HG03108 (cell line): ENCODE results near the gene FGR.
"Not testable (repeated sequence)": the region's sequence is repeated elsewhere in the genome, so short reads cannot be mapped to it uniquely, and the experiment has no call there.

Source experiments
- ATAC-seq: cut with Tn5 transposase; IDR thresholded peaks from one replicate; pipeline ENCODE4 v1.9.1; 2021; ENCODE audit warnings: moderate library complexity; ENCODE audit not compliant: unreplicated experiment

FGR gene

GRCh38 chr1:27660300-27660835 lies 25.4 kb upstream of the FGR start:
- no peak for ATAC-seq

DNA sequence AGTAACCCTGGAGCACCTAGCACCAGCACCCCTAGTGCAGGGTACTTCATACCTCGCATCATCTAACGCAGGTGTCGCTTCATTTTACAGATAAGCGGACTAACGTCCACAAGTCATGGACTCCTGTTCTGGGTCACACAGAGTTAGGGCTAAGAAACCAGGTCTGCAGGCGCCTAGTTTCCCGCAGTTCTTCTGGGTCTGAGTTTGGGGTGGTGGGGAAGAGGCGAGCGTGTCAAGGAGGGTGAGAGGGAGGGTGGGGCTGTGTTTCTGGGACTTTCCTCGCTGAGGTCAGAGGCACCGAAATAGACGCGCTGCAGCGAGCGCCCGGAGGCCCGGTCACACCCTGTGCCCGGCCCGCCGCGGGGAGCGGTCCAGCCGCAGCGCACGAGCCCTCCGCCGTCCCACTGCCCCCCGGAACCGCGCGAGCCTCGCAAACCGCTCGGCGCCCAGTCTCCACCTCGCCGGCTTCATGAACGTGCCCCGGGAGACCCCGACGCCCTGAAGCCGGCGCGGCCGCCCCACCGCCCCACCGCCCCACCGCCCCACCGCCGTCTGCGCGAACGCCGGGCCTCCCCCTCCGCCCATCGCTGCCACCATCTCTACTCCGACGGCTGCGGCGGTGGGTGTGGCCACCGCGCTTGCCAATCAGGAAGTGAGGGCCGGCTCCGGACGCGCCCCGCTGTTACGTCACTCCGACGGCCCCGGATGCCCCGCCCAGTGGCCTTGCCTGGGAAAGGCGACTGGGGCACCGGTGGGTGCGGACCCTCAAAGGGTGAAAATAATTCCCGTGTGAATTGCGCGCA lies 24.7 kb upstream of the FGR start:
- peak; percentile 49 for ATAC-seq

- peak; percentile 11 for ATAC-seq
Measured at GRCh38 chr1:27658951-27659496, 24.0 kb upstream of the FGR start.

- ATAC-seq, result no peak
Measured at GRCh38 chr1:27656157-27656893, 21.3 kb upstream of the FGR start.

DNA sequence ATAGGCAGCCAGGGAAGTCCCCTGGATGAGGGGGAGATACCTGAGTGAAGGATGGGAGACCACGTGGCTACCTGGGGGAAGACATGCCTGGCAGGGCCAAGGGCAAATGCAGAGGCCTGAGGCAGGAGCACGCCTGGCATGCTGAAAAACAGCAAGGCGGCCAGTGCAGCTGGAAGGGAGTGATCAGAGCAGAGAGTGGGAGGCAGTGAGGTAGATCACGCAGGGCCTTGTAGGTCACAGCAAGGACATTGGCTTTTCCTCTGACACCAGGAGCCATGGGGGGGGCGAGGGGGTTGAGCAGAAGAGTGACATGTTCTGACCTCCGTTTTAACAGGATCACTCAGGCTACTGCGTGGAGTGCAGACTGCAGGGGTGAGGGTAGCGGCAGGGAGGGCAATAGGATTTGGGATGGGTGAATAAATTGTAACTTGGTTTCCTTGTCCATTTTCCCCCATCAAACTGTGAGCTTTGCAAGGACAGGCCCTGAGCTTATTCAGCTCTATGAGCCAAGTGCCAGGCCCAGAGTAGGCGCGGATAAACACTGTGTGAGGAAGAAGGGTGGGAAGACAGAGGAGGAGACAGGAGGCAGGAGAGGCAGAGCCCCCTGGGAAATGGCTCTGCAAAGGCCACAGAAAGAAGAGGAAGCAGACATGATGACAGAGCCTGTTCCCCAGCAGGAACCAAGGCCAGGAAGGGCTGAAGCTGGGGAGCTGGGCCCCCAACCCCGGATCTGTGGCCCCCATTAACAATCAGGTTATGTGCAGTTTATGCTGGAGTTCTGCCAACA lies 20.4 kb upstream of the FGR start:
- no peak for ATAC-seq

DNA sequence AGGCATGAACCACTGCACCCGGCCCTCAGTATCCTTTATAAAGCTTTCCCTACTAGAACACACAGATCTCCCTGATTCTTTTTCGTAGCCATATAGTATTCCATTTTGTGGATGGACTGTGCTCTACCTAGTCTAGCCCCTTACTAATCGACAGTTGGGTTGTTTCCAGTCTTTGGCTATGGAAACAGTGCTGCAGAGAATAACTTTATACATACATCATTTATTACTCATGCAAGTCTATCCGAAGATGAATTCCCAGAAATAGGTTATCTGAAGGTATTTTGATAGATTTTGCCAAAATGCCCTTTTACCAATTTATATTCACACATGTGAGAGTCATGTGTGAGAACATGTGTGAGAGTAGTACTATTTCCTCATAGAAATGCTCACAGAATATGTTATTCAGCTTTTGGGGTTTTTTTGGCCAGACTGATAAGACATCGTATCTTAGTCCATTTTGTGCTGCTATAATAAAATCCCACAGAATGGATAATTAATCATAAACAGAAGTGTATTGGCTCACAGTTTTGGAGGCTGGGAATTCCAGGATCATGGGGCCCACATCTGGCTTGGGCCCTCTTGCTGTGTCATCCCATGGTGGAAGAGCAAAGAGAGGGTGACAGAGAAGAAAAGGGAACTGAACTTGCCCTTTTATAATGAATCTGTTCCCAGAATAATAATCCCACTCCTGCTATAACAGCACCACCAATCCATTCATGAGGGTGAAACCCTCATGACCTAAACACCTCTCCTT lies 17.3 kb upstream of the FGR start:
- ATAC-seq, result no peak

GRCh38 chr1:27650539-27651175 lies 15.7 kb upstream of the FGR start:
- ATAC-seq, result no peak

DNA sequence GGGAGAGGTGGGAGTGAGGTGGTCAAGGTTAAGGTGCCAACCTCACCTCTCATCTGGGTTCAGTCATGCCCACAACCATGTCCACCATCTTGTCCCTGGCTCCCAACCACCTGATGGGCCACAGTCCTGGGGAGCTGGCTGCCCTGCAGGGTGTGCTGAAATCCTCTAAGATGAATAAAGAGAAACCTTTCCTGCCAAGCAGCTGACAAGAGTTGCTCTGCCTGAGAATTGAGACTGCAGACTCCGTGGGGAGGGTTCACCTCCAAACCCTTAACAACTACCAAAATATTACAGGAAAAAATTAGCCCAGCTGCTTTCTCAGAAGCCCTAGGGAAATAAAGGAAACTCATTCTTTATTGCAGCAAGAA lies 15.2 kb upstream of the FGR start:
- no peak for ATAC-seq

DNA sequence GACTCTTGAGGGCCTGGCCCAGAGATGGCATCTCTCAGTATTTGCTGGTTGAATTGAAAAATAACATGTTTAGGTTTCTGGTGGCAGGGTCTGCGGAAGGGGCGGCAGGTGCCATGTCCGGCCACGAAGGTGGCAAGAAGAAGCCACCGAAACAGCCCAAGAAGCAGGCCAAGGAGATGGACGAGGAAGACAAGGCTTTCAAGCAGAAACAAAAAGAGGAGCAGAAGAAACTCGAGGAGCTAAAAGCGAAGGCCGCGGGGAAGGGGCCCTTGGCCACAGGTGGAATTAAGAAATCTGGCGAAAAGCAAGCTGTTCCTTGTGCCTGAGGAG lies 14.3 kb upstream of the FGR start:
- ATAC-seq, result no peak

GRCh38 chr1:27648602-27649305 lies 13.8 kb upstream of the FGR start:
- ATAC-seq, result no peak

- ATAC-seq, result no peak
Measured at GRCh38 chr1:27647328-27647727, 12.3 kb upstream of the FGR start.

GRCh38 chr1:27646676-27647075 lies 11.7 kb upstream of the FGR start:
- no peak for ATAC-seq

- ATAC-seq, result no peak
Measured at GRCh38 chr1:27645071-27645415, 10.1 kb upstream of the FGR start.

DNA sequence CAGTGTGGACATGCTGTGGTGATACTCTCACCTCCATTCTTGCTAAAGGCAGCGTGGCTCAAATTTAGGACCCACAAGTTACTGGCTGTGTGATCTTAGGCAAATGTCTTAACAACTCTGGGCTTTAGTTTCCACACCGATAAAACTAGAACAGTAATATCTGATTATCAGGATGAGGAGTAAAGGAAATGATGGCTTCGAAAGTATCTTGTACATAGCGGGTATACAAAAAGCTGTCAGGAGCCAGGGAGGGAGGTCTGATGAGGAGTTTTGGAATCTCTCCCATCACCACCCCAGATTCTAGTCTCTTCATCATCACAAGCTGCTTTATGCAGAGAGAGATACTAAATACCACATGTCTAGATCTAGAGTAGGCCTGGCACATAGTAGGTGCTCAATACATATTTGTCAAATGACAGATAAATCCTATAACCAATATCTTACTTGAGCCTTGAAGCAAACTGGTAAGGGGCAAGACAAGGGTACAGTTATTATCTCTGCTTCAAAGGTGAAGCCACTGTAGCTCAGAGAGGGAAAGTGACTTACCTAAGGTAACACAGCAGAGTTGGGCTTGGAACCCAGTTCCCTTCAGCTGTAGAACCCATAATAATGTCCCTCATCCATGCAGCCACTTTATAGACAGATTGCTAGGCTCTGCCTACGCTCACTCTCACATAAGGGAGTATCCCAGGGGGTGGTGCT lies 9.5 kb upstream of the FGR start:
- ATAC-seq, result no peak

GRCh38 chr1:27643600-27644368 lies 8.8 kb upstream of the FGR start:
- no peak for ATAC-seq

- not testable (repeated sequence) for ATAC-seq
Measured at GRCh38 chr1:27640514-27640913, 5.5 kb upstream of the FGR start.

DNA sequence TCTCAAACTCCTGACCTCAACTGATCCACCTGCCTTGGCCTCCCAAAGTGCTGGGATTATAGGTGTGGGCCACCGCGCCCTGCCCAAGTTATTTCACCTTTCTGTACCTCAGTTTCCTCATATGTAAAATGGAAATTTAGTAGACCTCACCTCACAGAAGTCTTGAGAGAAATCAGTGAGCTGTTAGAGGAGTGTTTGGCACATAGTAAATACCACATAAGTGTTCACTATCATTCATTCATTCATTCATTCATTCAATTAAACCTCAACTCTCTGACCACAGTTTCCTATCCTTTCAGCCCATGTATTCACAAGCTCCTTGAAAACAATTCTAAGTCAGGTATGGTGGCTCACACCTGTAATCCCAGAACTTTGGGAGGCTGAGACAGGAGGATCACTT lies 3.8 kb upstream of the FGR start:
- no peak for ATAC-seq

- no peak for ATAC-seq
Measured at GRCh38 chr1:27638047-27638734, 3.2 kb upstream of the FGR start.
